ENCODE measurements around the gene ST6GAL1.
"Not testable (repeated sequence)": the region's sequence is repeated elsewhere in the genome, so short reads cannot be mapped to it uniquely, and the experiment has no call there.

The ST6GAL1 gene

GRCh38 chr3:186930143-186930640 lies at the start of gene ST6GAL1:
ST6GAL1 (plus strand) TSS chr3:186930526; CDS start chr3:187042704, 112,178 bp downstream.
- peak; percentile 48 to 50 for DNase-seq

DNA sequence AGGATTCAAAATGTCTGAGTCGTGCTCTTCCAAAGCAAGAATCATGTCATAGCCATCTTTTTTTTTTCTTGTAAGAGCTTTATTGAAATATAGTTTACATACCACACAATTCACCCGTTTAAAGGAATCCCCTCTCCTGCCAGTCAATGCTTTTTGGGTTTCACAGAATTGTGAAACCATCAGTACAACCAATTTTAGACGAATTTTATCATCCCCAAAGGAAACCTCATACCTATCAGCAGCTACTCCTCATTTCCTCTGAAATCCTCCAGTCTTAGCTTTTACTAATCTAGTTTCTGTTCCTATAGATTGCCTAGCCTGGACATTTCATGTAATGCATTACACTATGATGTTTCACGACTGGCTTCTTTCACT lies 48.2 kb upstream of the ST6GAL1 start:
- DNase-seq = no peak

DNA sequence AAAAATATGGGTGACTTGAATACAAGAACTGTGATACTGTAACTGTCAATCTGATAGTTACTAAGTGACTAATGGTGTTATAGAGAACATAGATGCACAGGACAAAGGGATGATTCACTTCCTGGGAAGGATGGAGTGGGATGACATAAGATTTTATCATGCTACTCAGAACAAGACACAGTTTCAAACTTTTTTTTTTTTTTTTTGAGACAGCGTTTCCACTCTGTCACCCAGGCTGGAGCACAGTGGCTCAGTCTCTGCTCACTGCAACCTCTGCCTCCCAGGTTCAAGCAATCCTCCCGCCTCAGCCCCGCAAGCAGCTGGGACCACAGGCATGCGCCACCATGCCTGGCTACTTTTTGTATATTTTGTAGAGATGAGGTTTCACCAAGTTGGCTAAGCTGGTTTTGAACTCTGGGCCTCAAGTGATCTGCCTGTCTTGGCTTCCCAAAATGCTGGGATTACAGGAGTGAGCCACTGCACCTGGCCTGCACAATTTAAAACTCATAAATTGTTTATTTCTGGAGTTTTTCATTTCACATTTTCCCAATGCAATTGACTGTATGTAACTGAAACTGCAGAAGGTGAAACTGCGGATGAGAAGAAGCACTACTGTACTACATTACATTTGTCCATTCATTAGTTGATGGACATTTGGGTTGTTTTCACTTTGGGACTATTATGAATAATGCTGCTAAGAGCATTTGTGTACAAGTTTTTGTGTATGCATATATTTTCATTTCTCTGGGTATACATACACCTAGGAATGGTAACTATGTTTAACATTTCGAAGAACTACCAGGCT lies 47.2 kb upstream of the ST6GAL1 start:
- no peak for DNase-seq

GRCh38 chr3:186883686-186884058 lies 46.7 kb upstream of the ST6GAL1 start:
- no peak for DNase-seq

DNA sequence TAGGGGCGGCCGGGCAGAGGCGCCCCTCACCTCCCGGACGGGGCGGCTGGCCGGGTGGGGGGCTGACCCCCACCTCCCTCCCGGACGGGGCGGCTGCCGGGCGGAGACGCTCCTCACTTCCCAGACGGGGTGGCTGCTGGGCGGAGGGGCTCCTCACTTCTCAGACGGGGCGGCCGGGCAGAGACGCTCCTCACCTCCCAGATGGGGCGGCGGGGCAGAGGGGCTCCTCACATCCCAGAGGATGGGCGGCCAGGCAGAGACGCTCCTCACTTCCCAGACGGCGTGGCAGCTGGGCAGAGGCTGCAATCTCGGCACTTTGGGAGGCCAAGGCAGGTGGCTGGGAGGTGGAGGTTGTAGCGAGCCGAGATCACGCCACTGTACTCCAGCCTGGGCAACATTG lies 45.5 kb upstream of the ST6GAL1 start:
- DNase-seq = not testable (repeated sequence)

DNA sequence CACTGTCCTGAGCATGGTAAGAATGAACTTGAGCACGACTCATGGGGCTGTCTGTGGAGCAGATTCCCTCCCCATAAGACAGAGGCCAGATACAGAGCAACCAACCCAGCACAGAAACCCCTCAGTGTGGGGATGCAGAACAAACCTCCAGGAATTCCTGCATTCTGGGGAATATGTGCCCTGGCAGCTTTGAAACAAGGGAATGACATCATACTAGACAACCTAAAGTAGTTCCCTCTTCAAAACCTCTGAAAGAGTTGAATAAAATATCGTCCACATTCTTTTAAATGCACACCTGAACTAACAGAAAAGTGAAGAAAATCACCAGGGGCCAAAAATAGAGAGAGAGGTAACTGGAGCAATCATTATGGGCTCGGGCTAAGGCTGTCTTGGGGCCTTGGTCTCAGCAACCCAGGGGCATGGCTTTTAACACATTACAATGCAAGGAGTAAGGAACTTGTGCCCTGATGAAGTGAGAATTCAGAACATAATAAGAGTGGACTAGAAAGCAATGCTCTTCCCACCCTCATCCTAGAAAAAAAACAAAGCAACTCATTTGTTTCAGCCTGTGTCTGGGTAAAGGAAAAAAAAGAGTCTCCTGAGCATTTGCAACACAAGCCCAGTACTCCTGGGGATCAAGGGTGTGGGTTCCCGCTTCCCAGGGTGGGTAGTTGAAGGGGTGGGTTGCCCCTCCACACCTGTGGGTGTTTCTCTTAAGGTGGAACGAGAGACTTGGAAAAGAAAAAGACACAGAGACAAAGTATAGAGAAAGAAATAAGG lies 43.9 kb upstream of the ST6GAL1 start:
- DNase-seq = no peak

DNA sequence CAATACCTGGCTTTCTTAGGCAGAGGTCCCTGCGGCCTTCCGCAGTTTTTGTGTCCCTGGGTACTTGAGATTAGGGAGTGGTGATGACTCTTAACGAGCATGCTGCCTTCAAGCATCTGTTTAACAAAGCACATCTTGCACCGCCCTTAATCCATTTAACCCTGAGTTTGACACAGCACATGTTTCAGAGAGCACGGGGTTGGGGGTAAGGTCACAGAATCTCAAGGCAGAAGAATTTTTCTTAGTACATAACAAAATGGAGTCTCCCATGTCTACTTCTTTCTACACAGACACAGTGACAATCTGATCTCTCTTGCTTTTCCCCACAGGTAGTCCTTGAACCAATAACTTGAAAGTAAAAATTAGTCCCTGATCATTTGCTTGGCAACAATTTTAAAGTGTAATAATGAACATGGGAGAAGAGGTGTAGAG lies 42.8 kb upstream of the ST6GAL1 start:
- not testable (repeated sequence) for DNase-seq

DNA sequence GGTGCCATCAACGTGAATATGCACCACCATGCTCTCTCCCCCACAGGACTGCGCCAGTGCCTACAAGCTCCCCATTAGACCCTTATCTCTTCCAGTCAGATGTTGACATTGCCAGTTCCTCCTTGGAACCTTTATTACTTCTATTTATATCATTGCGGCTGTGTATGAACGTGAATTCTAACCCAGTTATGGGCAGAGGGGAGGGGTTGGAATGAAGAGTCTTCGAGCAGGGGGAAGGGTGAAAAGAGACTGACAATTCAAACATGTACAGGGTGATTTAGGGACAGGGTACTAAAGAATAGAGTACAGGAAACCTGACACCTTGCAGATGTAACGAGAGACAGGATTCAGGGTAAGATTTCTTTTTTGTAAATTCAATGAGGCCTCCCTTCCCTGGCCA lies 41.8 kb upstream of the ST6GAL1 start:
- no peak for DNase-seq

GRCh38 chr3:186889698-186890097 lies 40.6 kb upstream of the ST6GAL1 start:
- not testable (repeated sequence) for DNase-seq

DNA sequence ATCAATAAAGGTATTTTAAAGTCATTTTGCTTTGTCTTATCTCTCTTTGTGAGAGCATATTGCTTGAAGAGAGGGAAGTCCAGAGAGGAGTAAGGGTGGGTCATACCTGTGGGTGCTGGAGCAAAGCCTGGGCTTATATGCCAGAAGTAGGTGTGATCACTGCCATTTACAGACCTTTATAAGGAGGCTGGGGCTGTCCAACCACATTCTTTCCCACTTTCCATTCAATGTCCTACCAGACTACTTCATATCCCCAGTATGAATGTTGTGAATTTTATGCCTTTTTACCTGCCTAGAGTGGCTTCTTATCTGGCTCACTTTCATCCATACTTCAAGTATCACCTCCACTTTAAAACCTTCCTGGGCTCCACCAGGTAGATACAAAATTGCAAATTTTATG lies 39.4 kb upstream of the ST6GAL1 start:
- no peak for DNase-seq

DNA sequence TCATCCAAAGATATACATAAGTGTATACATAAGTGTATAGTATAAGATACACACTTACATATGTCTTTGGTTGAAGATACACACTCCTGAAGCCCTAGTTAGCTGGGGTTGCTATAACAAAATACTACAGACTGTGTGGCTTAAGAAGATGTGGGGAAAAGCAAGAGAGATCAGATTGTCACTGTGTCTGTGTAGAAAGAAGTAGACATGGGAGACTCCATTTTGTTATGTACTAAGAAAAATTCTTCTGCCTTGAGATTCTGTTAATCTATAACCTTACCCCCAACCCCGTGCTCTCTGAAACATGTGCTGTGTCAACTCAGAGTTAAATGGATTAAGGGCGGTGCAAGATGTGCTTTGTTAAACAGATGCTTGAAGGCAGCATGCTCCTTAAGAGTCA lies 37.3 kb upstream of the ST6GAL1 start:
- DNase-seq = not testable (repeated sequence)

GRCh38 chr3:186895406-186895805 lies 34.9 kb upstream of the ST6GAL1 start:
- no peak for DNase-seq

GRCh38 chr3:186896006-186896405 lies 34.3 kb upstream of the ST6GAL1 start:
- no peak for DNase-seq

GRCh38 chr3:186896875-186897274 lies 33.5 kb upstream of the ST6GAL1 start:
- DNase-seq = no peak

DNA sequence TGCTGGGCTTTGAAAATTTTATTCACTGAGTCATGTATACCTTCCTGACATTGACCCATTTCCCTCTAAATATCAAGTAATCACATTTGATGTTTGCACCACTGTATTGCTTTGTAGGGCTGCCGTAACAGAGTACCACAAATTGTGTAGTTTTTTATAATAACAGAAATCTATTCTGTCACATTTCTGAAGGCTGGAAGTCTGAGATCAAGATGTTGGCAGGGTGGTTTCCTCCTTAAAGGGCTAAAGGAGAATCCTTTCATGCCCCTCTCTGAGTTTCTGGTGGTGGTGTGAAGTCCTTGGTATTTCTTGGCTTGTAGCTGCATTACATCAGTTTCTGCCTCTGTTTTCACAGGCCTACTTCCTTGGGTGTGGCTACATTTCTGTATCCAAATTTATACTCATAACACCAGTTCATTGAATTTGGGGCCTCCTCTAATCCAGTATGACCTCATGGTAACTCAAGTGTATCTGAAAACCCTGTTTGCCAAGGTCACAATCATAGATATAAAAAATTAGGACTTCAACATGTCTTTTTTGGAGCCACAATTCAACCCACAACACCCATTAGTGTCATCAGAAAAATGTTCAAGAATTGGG lies 29.1 kb upstream of the ST6GAL1 start:
- DNase-seq = no peak

DNA sequence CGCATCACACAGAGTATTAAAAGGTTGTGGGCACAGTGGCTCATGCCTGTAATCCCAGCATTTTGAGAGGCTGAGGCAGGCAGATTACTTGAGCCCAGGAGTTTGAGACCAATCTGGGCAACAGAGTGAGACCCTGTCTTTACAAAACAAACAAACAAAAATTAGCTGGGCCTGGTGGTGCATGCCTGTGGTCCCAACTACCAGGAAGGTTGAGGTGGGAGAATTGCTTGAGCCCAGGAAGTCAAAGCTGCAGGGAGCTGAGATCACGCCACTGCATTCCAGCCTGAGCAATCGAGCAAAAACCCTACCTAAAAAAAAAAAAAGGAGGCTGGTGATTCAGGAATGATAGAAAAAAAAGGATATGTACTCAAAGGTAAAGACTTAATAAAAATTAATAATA lies 28.2 kb upstream of the ST6GAL1 start:
- no peak for DNase-seq

DNA sequence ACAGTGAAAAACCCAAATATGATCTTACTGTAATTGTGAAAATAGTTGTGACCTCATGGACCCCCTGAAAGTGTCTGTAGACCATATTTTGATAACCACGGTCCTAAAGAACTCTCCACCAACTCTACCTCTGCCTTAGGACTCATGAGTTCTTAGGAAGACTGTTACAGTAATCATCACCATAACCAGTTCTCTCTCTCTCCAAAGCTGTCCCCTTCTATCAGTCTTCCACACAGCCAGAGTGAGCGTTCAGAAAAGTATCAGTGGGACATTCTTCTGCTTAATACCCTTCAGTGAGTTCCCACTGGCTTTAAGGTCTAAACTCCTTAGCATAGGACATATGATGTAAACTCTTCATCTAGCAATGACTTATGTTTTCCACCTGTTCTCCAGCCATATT lies 27.6 kb upstream of the ST6GAL1 start:
- DNase-seq = no peak

DNA sequence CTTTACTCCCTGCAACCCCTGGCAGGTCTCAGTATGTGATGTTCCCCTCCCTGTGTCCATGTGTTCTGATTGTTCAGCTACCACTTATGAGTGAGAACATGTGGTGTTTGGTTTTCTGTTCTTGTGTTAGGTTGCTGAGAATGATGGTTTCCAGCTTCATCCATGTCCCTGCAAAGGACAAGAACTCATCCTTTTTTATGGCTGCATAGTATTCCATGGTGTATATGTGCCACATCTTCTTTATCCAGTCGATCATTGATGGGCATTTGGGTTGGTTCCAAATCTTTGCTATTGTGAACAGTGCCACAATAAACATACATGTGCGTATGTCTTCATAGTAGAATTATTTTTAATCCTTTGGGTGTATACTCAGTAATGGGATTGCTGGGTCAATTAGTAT lies 26.6 kb upstream of the ST6GAL1 start:
- not testable (repeated sequence) for DNase-seq

- DNase-seq = not testable (repeated sequence)
These were observed 23.3 kb upstream of the ST6GAL1 start for GRCh38 chr3:186907075-186907474.

GRCh38 chr3:186909078-186909853 lies 21.1 kb upstream of the ST6GAL1 start:
- no peak for DNase-seq

GRCh38 chr3:186915806-186916796 lies 14.2 kb upstream of the ST6GAL1 start:
- DNase-seq = no peak
